ENCODE data around the gene MTCL3.

DNA sequence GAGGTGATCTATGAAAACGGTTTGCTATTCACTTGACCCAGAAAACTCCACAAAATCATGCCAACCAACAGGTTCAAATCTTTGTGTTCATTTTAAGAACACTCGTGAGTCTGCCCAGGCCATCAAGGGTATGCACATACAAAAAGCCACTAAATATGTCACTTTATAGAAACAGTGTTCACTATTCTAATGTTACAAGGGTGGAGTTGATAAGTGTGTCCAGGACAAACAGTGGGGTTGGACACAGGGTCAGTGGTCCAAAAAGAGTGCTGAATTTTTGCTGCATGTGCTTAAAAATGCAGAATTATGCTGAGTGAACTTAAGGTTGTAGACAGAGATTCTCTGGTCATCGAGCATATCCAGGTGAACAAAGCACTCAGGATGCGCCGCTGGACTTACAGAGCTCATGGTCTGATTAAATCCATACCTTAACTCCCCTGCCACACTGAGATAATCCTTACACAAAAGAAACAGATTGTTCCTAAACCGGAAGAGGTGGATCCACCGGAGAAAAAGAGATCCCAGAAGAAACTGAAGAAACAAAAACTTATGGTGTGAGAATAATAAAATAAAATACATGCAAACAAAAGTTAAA lies 83.4 kb downstream of the MTCL3 start:
- TF ChIP-seq, protein P1, sequence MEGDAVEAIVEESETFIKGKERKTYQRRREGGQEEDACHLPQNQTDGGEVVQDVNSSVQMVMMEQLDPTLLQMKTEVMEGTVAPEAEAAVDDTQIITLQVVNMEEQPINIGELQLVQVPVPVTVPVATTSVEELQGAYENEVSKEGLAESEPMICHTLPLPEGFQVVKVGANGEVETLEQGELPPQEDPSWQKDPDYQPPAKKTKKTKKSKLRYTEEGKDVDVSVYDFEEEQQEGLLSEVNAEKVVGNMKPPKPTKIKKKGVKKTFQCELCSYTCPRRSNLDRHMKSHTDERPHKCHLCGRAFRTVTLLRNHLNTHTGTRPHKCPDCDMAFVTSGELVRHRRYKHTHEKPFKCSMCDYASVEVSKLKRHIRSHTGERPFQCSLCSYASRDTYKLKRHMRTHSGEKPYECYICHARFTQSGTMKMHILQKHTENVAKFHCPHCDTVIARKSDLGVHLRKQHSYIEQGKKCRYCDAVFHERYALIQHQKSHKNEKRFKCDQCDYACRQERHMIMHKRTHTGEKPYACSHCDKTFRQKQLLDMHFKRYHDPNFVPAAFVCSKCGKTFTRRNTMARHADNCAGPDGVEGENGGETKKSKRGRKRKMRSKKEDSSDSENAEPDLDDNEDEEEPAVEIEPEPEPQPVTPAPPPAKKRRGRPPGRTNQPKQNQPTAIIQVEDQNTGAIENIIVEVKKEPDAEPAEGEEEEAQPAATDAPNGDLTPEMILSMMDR (IDR thresholded peaks at IDR 0.05): no peak
- TF ChIP-seq POLR2A (IDR thresholded peaks at IDR 0.05) (no peak), POLR2AphosphoS5 (IDR thresholded peaks at IDR 0.05) (no peak), EP300 (IDR thresholded peaks at IDR 0.05; ENCODE audit: low read depth) (no peak)
